HFFc6 (cell line): ENCODE measurements around the gene POLN. TPM values are rescaled to one million over a fixed set of nuclear protein-coding genes. Genes with fewer than 3 reads are reported as not detected.

ENCODE experiments used
- DNase-seq: peaks from one replicate; pipeline ENCODE4 v3.0.0-alpha.2; 2018
- H3K27ac Mint-ChIP-seq: 2 replicates; pipeline ENCODE4 v1.8.0; 2020; ENCODE audit warnings: mild to moderate bottlenecking, mixed read lengths
- H3K27me3 Mint-ChIP-seq: 2 replicates; pipeline ENCODE4 v1.8.0; 2021; ENCODE audit warnings: mild to moderate bottlenecking, moderate library complexity, mixed read lengths; ENCODE audit not compliant: insufficient read depth
- H3K36me3 Mint-ChIP-seq: 2 replicates; pipeline ENCODE4 v1.8.0; 2021; ENCODE audit warnings: low read depth, mixed read lengths
- H3K4me1 Mint-ChIP-seq: 2 replicates; pipeline ENCODE4 v1.8.0; 2020; ENCODE audit warnings: low read depth, mixed read lengths
- H3K4me3 Mint-ChIP-seq: 2 replicates; pipeline ENCODE4 v1.8.0; 2020; ENCODE audit warnings: mild to moderate bottlenecking, moderate library complexity, mixed read lengths
- H3K9me3 Mint-ChIP-seq: 2 replicates; pipeline ENCODE4 v1.8.0; 2020; ENCODE audit warnings: mild to moderate bottlenecking, mixed read lengths
- CTCF ChIP-seq: fragments of 200-600 bp; sonication (generic); IDR thresholded peaks from 2 replicates; pipeline ENCODE4 v1.5.0; 2021; ENCODE audit warnings: antibody characterized with exemption, mild to moderate bottlenecking
- total RNA-seq, 6 experiments: library from RNA; stranded (reverse); fragmentation: NEBNext Ultra II Directional; extraction: Animal tissue kit (Norgen Biotek cat#: 25700); gene quantifications; 2 replicates in 1 of 6; 3 replicates in 5 of 6; pipeline ENCODE4 v1.2.3, GENCODE V29; 2021

The POLN gene
- total RNA-seq, 6 experiments from 2014 or later, result 1.5 to 3.4 (median 2.2) TPM

- H3K27ac Mint-ChIP-seq, result no peak overlapping the region
- no peaks in the 10 kb centered on the region for H3K36me3 Mint-ChIP-seq
- no peak for TF ChIP-seq CTCF
- H3K27me3 Mint-ChIP-seq, result peaks cover 16% of the 10 kb centered on the region
- no peaks in the 10 kb centered on the region for H3K9me3 Mint-ChIP-seq
- no peak for DNase-seq
- H3K4me3 Mint-ChIP-seq, result no peak overlapping the region
- 0 out of 2 replicates have a peak, but pooled peaks cover 7% of the 10 kb centered on the region for H3K4me1 Mint-ChIP-seq
These were observed 31.3 kb upstream of the POLN start for GRCh38 chr4:2273221-2273620.

DNA sequence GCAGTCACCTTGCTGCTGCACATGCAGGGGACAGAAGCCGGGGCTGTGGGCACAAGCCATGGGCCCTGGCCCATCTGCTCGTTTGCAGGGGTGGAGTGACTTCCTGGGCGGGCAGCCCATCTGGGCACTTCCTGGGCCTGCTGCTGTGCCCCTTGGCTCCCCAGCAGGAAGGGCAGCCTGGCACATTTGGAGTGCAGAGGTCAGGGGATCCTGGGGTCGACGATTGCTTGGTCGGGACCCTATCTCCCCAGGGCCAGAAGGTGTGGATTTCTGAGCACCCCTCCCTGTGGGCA lies 30.9 kb upstream of the POLN start:
- Mint-ChIP-seq H3K27me3 (peaks cover 16% of the 10 kb centered on the region), H3K4me3 (no peak overlapping the region), H3K4me1 (0 out of 2 replicates have a peak, but pooled peaks cover 4% of the 10 kb centered on the region), H3K27ac (no peak overlapping the region), H3K9me3 (no peaks in the 10 kb centered on the region), H3K36me3 (no peaks in the 10 kb centered on the region)
- no peak for DNase-seq
- TF ChIP-seq CTCF, result no peak

DNA sequence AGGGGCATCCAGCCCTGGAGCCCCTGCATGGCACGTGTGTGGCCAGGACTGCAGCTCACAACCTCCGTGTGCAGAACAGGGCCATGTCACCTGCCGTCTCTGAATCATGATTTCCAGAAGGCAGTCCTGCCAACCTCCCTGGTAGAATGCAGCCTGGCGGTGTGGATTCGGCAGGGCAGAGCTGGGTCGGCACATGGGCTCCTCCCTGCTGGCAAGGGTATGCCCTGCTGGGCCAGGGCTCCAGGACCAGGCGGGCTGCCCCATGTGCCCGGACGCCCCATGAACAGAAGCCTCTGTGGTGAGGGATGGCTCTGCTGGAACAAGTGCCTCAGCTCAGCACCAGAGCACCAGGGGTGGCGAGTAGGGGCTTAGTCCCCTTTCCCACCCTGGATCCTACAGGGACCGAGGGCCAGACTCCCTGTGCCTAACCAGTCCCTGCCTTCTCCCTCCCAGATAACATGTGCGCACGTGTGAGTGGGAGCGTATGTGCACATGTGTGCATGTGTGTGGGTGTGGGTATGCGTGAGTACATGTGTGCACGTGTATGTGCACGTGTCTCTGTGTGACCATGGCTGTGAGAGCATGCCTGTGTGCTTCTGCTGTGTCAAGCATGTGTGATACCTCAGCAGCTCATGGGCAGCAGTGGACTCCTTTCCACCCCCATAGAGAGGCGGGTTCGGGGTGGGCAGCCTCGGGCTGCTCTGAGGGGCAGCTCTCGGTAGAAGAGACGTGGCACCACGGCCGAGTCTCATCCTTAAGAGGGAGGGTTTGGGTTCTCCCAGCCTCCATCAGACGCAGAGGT lies 30.3 kb upstream of the POLN start:
- TF ChIP-seq CTCF, result no peak
- no peaks in the 10 kb centered on the region for H3K9me3 Mint-ChIP-seq
- H3K27ac Mint-ChIP-seq, result no peak overlapping the region
- H3K4me3 Mint-ChIP-seq, result no peak overlapping the region
- H3K4me1 Mint-ChIP-seq, result no peaks in the 10 kb centered on the region
- DNase-seq, result no peak
- no peaks in the 10 kb centered on the region for H3K36me3 Mint-ChIP-seq
- peaks cover 16% of the 10 kb centered on the region for H3K27me3 Mint-ChIP-seq

- no peak for DNase-seq
- H3K4me3 Mint-ChIP-seq, result no peak overlapping the region
- TF ChIP-seq CTCF, result no peak
- peaks cover under 1% of the 10 kb centered on the region for H3K4me1 Mint-ChIP-seq
- H3K9me3 Mint-ChIP-seq, result no peaks in the 10 kb centered on the region
- H3K27ac Mint-ChIP-seq, result no peak overlapping the region
- H3K27me3 Mint-ChIP-seq, result peaks cover 15% of the 10 kb centered on the region
- no peaks in the 10 kb centered on the region for H3K36me3 Mint-ChIP-seq
These were observed 29.5 kb upstream of the POLN start for GRCh38 chr4:2271279-2272025.

DNA sequence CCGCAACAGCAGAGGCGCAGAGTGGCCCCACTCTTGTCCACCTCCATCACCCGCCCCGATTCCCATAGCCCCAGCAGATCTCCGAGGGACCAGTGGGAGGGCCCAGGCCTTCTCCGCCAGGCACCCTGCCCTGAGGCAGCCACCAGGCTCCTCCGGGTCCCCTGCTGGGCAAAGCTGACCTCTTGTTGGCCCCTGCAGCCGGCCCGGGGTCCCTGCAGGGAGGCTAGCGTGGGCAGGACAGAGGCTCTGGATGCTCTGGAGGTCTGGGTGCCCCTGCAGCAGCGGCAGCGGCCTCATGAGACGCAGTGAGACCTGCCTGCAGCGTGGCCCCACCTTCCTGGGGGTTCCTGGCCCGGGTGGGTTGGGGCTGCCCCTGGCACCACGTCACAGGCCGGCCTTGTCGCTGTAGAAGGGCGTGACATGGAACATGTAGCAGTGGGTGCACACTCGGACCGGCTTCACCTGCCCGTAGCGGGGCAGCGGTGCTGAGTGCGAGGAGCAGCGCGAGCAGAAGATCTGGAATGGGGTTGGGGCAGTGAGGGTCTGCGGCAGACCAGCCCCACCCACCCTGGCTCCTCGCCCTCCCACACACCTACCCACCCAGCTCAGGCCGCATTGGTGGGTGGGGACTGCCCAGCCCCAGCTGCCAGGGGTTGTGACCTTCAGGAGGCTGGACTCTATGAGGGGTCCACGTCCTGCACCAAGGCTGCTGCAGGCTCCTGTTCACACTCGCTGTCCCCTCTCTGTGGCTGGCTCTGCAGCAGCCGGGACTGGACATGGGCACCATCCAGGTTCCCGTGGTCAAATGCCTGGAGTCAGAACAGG lies 28.6 kb upstream of the POLN start:
- TF ChIP-seq CTCF, result no peak
- Mint-ChIP-seq H3K27ac (no peak overlapping the region), H3K4me3 (no peak overlapping the region), H3K27me3 (peaks cover 13% of the 10 kb centered on the region), H3K36me3 (no peaks in the 10 kb centered on the region), H3K9me3 (no peaks in the 10 kb centered on the region), H3K4me1 (peaks cover 8% of the 10 kb centered on the region)
- no peak for DNase-seq
